Upper lobe of left lung (tissue), 4 donors: Measurements from ENCODE around the gene NBEAL1.

Source experiments
- EP300 ChIP-seq, 4 donors: sonication (generic); formaldehyde crosslinking; IDR thresholded peaks; one replicate each; pipeline ENCODE4 v1.5.1; 2017; ENCODE audit warnings: antibody characterized with exemption in 4 of 4, control low read depth in 2 of 4
- POLR2A ChIP-seq, 4 donors: fragments of 450-650 bp; IDR thresholded peaks; one replicate each; pipeline ENCODE4 v1.5.1; 2016 to 2017; ENCODE audit warnings: antibody characterized with exemption in 4 of 4, mild to moderate bottlenecking in 2 of 4
- POLR2AphosphoS5 ChIP-seq, 2 donors: sonication (generic); formaldehyde crosslinking; IDR thresholded peaks; one replicate each; pipeline ENCODE4 v1.5.1; 2017; ENCODE audit warnings: antibody characterized with exemption in 2 of 2
- TF ChIP-seq, protein P1 (sequence below), 6 experiments: fragments of 450-650 bp in 4 of 6; fragments of 200-600 bp in 2 of 6; sonication (generic) in 2 of 6; IDR thresholded peaks; one replicate each; pipeline ENCODE4 v1.5.1; 2016 to 2019; ENCODE audit warnings: antibody characterized with exemption in 6 of 6

DNA sequence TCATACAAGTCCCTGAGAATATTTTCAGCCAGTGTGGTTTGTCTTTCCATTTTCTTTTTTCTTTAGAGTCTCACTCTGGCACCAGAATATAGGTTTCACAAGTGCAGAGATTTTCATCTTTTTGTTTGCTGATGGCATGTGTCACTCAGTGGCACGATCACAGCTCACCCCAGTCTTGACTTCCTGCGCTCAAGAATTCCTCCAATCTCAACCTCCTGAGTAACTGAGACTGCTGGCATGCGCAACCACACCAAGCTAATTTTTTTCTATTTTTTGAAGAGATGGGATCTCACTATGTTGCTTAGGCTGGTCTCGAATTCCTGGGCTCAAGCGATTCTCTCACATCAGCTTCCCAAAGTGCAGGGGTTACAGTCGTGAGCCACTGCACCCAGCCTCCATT lies 23.9 kb downstream of the NBEAL1 start:
- TF ChIP-seq, protein P1, sequence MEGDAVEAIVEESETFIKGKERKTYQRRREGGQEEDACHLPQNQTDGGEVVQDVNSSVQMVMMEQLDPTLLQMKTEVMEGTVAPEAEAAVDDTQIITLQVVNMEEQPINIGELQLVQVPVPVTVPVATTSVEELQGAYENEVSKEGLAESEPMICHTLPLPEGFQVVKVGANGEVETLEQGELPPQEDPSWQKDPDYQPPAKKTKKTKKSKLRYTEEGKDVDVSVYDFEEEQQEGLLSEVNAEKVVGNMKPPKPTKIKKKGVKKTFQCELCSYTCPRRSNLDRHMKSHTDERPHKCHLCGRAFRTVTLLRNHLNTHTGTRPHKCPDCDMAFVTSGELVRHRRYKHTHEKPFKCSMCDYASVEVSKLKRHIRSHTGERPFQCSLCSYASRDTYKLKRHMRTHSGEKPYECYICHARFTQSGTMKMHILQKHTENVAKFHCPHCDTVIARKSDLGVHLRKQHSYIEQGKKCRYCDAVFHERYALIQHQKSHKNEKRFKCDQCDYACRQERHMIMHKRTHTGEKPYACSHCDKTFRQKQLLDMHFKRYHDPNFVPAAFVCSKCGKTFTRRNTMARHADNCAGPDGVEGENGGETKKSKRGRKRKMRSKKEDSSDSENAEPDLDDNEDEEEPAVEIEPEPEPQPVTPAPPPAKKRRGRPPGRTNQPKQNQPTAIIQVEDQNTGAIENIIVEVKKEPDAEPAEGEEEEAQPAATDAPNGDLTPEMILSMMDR (IDR thresholded peaks at IDR 0.05): no peak
- no peak for TF ChIP-seq EP300 (IDR thresholded peaks at IDR 0.05)
- no peak for TF ChIP-seq POLR2A (IDR thresholded peaks at IDR 0.05)
- no peak for TF ChIP-seq POLR2AphosphoS5 (IDR thresholded peaks at IDR 0.05)
